Caco-2 (cell line): Measurements from ENCODE around the gene DIPK2A. TPM values are rescaled to one million over a fixed set of nuclear protein-coding genes. Genes with fewer than 3 reads are reported as not detected.

Experiments
- BruUV-seq: library from RNA; stranded (reverse); fragments of 400-500 nt; replicated peaks from 2 replicates; lab custom pipeline; 2021; lab: Mats Ljungman, UMichigan
- CTCF ChIA-PET: fragments of 300-600 bp; sonication (Branson Sonifier 250); formaldehyde crosslinking; loops from one replicate; lab custom pipeline; 2022; ENCODE audit warnings: antibody characterized with exemption; lab: Charles Lee
- POLR2A ChIA-PET: fragments of 300-600 bp; sonication (Branson Sonifier 250); formaldehyde crosslinking; loops from one replicate; lab custom pipeline; 2022; ENCODE audit warnings: antibody characterized with exemption; lab: Charles Lee
- DNase-seq, 2 experiments: peaks; one replicate each; pipeline versions ENCODE4 v3.0.0 to v3.0.0-alpha.2; 2020 to 2022
- H3K27me3 ChIP-seq: replicated peaks from 2 replicates; pipeline ENCODE4 v1.6.0; 2011; ENCODE audit warnings: low read length; ENCODE audit not compliant: control insufficient read depth, insufficient read depth
- H3K36me3 ChIP-seq: 2 replicates; pipeline ENCODE4 v1.5.1; 2011; ENCODE audit warnings: low read length; ENCODE audit not compliant: control insufficient read depth, insufficient read depth
- H3K4me1 ChIP-seq: fragments of 250-450 bp; sonication (Bioruptor Pico); 2 replicates; pipeline ENCODE4 v1.5.1; 2020; ENCODE audit warnings: mild to moderate bottlenecking
- H3K4me3 ChIP-seq: 2 replicates; pipeline ENCODE4 v1.5.1; 2011; ENCODE audit warnings: low read depth, mild to moderate bottlenecking, control low read depth, low read length
- H3K9me3 ChIP-seq: fragments of 250-450 bp; sonication (Bioruptor Pico); 2 replicates; pipeline ENCODE4 v1.5.1; 2020; ENCODE audit warnings: mild to moderate bottlenecking, moderate library complexity
- H3K27ac Mint-ChIP-seq: one replicate; pipeline ENCODE4 v1.8.0; 2022; ENCODE audit warnings: mixed read lengths; ENCODE audit not compliant: unreplicated experiment
- H3K27me3 Mint-ChIP-seq: one replicate; pipeline ENCODE4 v1.8.0; 2022; ENCODE audit warnings: mixed read lengths; ENCODE audit not compliant: insufficient read depth, unreplicated experiment
- H3K36me3 Mint-ChIP-seq: one replicate; pipeline ENCODE4 v1.8.0; 2022; ENCODE audit warnings: mild to moderate bottlenecking, mixed read lengths; ENCODE audit not compliant: insufficient read depth, unreplicated experiment
- H3K4me1 Mint-ChIP-seq: one replicate; pipeline ENCODE4 v1.8.0; 2022; ENCODE audit warnings: low read depth, mixed read lengths; ENCODE audit not compliant: unreplicated experiment
- H3K4me3 Mint-ChIP-seq: one replicate; pipeline ENCODE4 v1.8.0; 2022; ENCODE audit warnings: mild to moderate bottlenecking, moderate library complexity, mixed read lengths; ENCODE audit not compliant: unreplicated experiment
- H3K9me3 Mint-ChIP-seq: one replicate; pipeline ENCODE4 v1.8.0; 2022; ENCODE audit warnings: mixed read lengths; ENCODE audit not compliant: unreplicated experiment
- intact Hi-C: fragments of 100-400 bp; cut with micrococcal nuclease; formaldehyde crosslinking; loops from one replicate; pipeline ENCODE4 v1.10.0; 2022; ENCODE audit not compliant: unreplicated experiment
- total RNA-seq: library from RNA; stranded (reverse); gene quantifications from 2 replicates; pipeline ENCODE4 v1.2.3, GENCODE V29; 2022
- TF ChIP-seq, protein P1 (sequence below), 2 experiments: fragments of 200-600 bp in 1 of 2; IDR thresholded peaks; 1 replicate in 1 of 2; 2 replicates in 1 of 2; pipeline versions ENCODE4 v1.5.1 to v1.8.0; 2011 to 2022; ENCODE audit warnings: antibody characterized with exemption in 1 of 2, control low read depth in 1 of 2, inconsistent platforms in 1 of 2, low read depth in 1 of 2, low read length in 1 of 2, mild to moderate bottlenecking in 1 of 2, moderate library complexity in 1 of 2; ENCODE audit not compliant: insufficient read depth in 1 of 2, severe bottlenecking in 1 of 2, unreplicated experiment in 1 of 2

The DIPK2A gene
- total RNA-seq, 1 experiment from 2014 or later, result 29.0 TPM

DNA sequence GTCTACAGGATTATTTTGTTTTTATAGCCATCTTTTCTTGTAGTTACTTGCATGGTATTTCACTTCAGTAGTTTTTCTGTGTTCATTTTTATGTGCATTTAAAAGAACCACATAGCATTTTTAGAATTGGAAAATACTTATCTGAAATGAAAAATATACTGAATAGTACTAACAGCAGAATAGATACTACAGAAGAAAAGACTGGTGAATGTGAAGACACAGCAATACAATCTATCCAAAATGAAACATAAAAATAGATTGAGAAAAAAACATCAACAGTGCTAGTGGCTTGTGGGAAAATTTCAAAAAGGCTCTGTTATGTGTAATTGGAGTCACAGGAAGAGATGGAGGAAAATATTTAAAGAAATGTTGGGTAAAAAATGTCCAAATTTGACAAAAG is 12.7 kb upstream of the DIPK2A start:
- ChIA-PET POLR2A (no interaction called here), CTCF (no interaction called here)
- no peak for DNase-seq
- H3K27me3 Mint-ChIP-seq, result no peaks in the 10 kb centered on the region
- Histone ChIP-seq H3K9me3 (no peaks in the 10 kb centered on the region), H3K36me3 (no peaks in the 10 kb centered on the region), H3K4me3 (no peak overlapping the region), H3K4me1 (no peaks in the 10 kb centered on the region), H3K27me3 (no peaks in the 10 kb centered on the region)
- H3K4me3 Mint-ChIP-seq, result no peak overlapping the region
- peaks cover 14% of the 10 kb centered on the region for H3K9me3 Mint-ChIP-seq
- no peaks in the 10 kb centered on the region for H3K36me3 Mint-ChIP-seq
- BruUV-seq, result no TSS peak
- TF ChIP-seq, protein P1, sequence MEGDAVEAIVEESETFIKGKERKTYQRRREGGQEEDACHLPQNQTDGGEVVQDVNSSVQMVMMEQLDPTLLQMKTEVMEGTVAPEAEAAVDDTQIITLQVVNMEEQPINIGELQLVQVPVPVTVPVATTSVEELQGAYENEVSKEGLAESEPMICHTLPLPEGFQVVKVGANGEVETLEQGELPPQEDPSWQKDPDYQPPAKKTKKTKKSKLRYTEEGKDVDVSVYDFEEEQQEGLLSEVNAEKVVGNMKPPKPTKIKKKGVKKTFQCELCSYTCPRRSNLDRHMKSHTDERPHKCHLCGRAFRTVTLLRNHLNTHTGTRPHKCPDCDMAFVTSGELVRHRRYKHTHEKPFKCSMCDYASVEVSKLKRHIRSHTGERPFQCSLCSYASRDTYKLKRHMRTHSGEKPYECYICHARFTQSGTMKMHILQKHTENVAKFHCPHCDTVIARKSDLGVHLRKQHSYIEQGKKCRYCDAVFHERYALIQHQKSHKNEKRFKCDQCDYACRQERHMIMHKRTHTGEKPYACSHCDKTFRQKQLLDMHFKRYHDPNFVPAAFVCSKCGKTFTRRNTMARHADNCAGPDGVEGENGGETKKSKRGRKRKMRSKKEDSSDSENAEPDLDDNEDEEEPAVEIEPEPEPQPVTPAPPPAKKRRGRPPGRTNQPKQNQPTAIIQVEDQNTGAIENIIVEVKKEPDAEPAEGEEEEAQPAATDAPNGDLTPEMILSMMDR (IDR thresholded peaks at IDR 0.05; ENCODE audit: insufficient read depth in 1 of 2, low read depth in 1 of 2, low read length in 1 of 2, severe bottlenecking in 1 of 2, unreplicated experiment in 1 of 2), result no peak
- no peak overlapping the region for H3K27ac Mint-ChIP-seq
- peaks cover 6% of the 10 kb centered on the region for H3K4me1 Mint-ChIP-seq
- intact Hi-C loops, result no loop called here

DNA sequence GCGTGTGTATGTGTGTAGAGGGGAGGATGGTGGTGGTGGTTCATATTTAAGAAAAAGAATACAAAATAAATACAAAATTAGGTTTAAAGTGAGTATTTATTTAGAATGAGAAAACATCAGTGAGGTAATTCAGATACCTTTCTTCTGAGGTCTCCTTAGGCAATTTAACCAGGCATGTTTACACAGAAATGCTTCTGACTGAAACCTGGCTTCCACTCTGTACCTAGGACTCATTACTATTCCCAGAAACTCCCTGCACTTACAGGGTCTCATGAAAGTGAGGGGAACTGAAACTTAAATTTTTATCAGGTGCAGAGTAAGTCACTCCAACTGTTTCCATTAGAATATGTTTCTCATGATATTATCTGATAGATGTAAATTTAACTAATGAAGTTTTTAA is 10.3 kb upstream of the DIPK2A start:
- H3K36me3 ChIP-seq, result no peaks in the 10 kb centered on the region
- POLR2A ChIA-PET, result interaction anchor here (0.6 kb wide), 1 partner anchor 10 kb away, joined by 3 read pairs; no protein-coding TSS in a partner anchor
- intact Hi-C loops, result no loop called here

GRCh38 chr3:143963946-143964345 is 7.7 kb upstream of the DIPK2A start:
- Histone ChIP-seq H3K36me3 (no peaks in the 10 kb centered on the region), H3K27me3 (no peaks in the 10 kb centered on the region), H3K4me3 (no peak overlapping the region), H3K9me3 (no peaks in the 10 kb centered on the region), H3K4me1 (no peaks in the 10 kb centered on the region)
- no peaks in the 10 kb centered on the region for H3K36me3 Mint-ChIP-seq
- no peaks in the 10 kb centered on the region for H3K4me1 Mint-ChIP-seq
- ChIA-PET POLR2A (no interaction called here), CTCF (no interaction called here)
- H3K27ac Mint-ChIP-seq, result no peak overlapping the region
- TF ChIP-seq, protein P1 (IDR thresholded peaks at IDR 0.05; ENCODE audit: insufficient read depth in 1 of 2, low read depth in 1 of 2, low read length in 1 of 2, severe bottlenecking in 1 of 2, unreplicated experiment in 1 of 2), result no peak
- peaks cover 11% of the 10 kb centered on the region for H3K9me3 Mint-ChIP-seq
- intact Hi-C loops, result no loop called here
- H3K27me3 Mint-ChIP-seq, result no peaks in the 10 kb centered on the region
- DNase-seq, result no peak
- BruUV-seq, result no TSS peak
- no peak overlapping the region for H3K4me3 Mint-ChIP-seq

More for the DNA sequence above, 10.3 kb upstream of the DIPK2A start:
- no peak overlapping the region for H3K4me3 Mint-ChIP-seq
- H3K27ac Mint-ChIP-seq, result no peak overlapping the region
- DNase-seq, result no peak
- no peaks in the 10 kb centered on the region for H3K27me3 Mint-ChIP-seq
- BruUV-seq, result no TSS peak
- no peaks in the 10 kb centered on the region for H3K4me1 Mint-ChIP-seq
- Histone ChIP-seq H3K27me3 (no peaks in the 10 kb centered on the region), H3K4me1 (no peaks in the 10 kb centered on the region), H3K9me3 (no peaks in the 10 kb centered on the region), H3K4me3 (no peak overlapping the region)
- TF ChIP-seq, protein P1 (IDR thresholded peaks at IDR 0.05; ENCODE audit: insufficient read depth in 1 of 2, low read depth in 1 of 2, low read length in 1 of 2, severe bottlenecking in 1 of 2, unreplicated experiment in 1 of 2), result no peak
- CTCF ChIA-PET, result no interaction called here
- no peaks in the 10 kb centered on the region for H3K36me3 Mint-ChIP-seq
- peaks cover 14% of the 10 kb centered on the region for H3K9me3 Mint-ChIP-seq
